Measurements from ENCODE around the gene TRIO.

Gene TRIO

DNA sequence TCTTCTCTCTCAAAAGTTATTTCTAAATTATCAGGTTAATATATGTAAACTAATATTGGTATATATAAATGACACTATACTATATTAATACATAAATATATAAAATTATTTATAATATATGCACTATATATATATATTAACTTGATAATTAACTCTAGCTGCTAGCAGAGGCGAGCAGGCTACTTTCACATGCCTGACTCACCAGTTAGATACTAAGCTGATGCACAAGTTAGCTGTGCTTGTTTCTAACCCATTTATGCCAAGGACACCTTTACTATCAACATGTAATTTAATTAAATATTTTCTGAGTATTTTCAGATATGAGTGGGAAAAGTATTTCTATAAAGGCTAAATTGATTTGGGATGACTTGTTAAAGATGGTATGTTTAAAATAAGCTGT lies 70.1 kb downstream of the TRIO start:
- H2AFZ ChIP-seq (ENCODE audit: low read depth, low read length, severe bottlenecking), result no peak overlapping the region
- peaks cover 38% of the 10 kb centered on the region for H4K20me1 ChIP-seq (ENCODE audit: low read depth, low read length)
- H3K9ac ChIP-seq (ENCODE audit: low read length), result no peak overlapping the region
- H3K4me2 ChIP-seq (ENCODE audit: low read depth, low read length, poor library complexity, severe bottlenecking), result no peak overlapping the region
- H3K27ac ChIP-seq (ENCODE audit: low read depth, low read length), result no peak overlapping the region
- H3K4me3 ChIP-seq (ENCODE audit: insufficient read depth, low read length, poor library complexity, severe bottlenecking), result no peak overlapping the region
- no peaks in the 10 kb centered on the region for H3K9me2 ChIP-seq (replicated peaks; ENCODE audit: insufficient read depth, low read length)
- no peaks in the 10 kb centered on the region; the same call in 1 of the 2 replicates for H3K79me2 ChIP-seq (ENCODE audit: insufficient read depth, low read length)
- no peaks in the 10 kb centered on the region for H3K9me3 ChIP-seq (ENCODE audit: insufficient read depth, low read length)
- no peaks in the 10 kb centered on the region for H3K36me3 ChIP-seq (ENCODE audit: low read length)
- TF ChIP-seq, protein P1, sequence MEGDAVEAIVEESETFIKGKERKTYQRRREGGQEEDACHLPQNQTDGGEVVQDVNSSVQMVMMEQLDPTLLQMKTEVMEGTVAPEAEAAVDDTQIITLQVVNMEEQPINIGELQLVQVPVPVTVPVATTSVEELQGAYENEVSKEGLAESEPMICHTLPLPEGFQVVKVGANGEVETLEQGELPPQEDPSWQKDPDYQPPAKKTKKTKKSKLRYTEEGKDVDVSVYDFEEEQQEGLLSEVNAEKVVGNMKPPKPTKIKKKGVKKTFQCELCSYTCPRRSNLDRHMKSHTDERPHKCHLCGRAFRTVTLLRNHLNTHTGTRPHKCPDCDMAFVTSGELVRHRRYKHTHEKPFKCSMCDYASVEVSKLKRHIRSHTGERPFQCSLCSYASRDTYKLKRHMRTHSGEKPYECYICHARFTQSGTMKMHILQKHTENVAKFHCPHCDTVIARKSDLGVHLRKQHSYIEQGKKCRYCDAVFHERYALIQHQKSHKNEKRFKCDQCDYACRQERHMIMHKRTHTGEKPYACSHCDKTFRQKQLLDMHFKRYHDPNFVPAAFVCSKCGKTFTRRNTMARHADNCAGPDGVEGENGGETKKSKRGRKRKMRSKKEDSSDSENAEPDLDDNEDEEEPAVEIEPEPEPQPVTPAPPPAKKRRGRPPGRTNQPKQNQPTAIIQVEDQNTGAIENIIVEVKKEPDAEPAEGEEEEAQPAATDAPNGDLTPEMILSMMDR (IDR thresholded peaks at IDR 0.05; ENCODE audit: insufficient read depth, low read length, poor library complexity, severe bottlenecking), result no peak
- no peak for TF ChIP-seq EZH2phosphoT487 (conservative IDR thresholded peaks at IDR 0.05; ENCODE audit: low read length)
- H3K27me3 ChIP-seq (ENCODE audit: low read length), result no peaks in the 10 kb centered on the region
- no peaks in the 10 kb centered on the region for H3F3A ChIP-seq (ENCODE audit: insufficient read depth)

DNA sequence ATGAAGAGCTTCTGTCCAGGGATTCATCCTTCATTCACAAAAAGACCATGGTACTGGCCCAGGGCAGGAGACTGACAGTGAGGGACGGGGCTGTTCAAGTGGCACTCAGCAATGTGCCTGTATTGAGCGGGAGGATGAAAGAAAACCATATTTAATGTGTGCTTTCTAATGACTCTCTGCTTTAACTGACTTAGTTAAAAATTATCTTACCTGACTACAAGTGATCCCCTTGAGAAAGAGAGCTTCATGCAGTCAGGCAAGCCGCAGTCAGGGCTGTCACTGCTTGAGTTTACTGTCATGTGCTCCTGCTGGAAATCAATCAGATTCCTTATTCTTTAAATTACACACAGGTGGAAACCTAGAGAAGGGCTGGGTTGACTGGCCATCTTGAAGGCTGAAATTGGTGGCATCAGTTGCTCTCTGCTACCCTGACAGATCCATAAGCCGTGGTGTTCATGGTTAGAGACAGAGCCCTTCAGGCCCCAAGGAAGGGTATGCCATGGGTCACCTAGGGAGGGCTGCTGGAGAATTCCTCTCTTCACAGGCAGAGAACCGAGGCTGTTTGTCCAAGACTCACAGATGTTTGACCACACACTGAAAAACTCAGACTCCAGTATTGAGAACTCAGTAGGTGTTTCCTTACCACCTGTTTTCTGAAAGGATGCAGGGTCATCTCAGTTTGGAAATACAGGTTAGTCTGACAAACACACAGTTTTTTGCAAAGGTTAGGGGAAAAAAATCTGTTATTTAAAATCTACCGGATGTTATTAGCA lies 70.9 kb downstream of the TRIO start:
- Histone ChIP-seq H3F3A (ENCODE audit: insufficient read depth) (no peaks in the 10 kb centered on the region), H3K9me3 (ENCODE audit: insufficient read depth, low read length) (no peaks in the 10 kb centered on the region), H3K9ac (ENCODE audit: low read length) (no peak overlapping the region), H4K20me1 (ENCODE audit: low read depth, low read length) (peaks cover 37% of the 10 kb centered on the region), H2AFZ (ENCODE audit: low read depth, low read length, severe bottlenecking) (no peak overlapping the region), H3K4me2 (ENCODE audit: low read depth, low read length, poor library complexity, severe bottlenecking) (no peak overlapping the region), H3K9me2 (replicated peaks; ENCODE audit: insufficient read depth, low read length) (no peaks in the 10 kb centered on the region), H3K4me3 (ENCODE audit: insufficient read depth, low read length, poor library complexity, severe bottlenecking) (no peak overlapping the region), H3K36me3 (ENCODE audit: low read length) (no peaks in the 10 kb centered on the region), H3K79me2 (ENCODE audit: insufficient read depth, low read length) (no peaks in the 10 kb centered on the region; the same call in 1 of the 2 replicates), H3K27me3 (ENCODE audit: low read length) (no peaks in the 10 kb centered on the region), H3K27ac (ENCODE audit: low read depth, low read length) (no peak overlapping the region)
- TF ChIP-seq EZH2phosphoT487 (conservative IDR thresholded peaks at IDR 0.05; ENCODE audit: low read length), result no peak
- TF ChIP-seq, protein P1 (IDR thresholded peaks at IDR 0.05; ENCODE audit: insufficient read depth, low read length, poor library complexity, severe bottlenecking), result no peak

DNA sequence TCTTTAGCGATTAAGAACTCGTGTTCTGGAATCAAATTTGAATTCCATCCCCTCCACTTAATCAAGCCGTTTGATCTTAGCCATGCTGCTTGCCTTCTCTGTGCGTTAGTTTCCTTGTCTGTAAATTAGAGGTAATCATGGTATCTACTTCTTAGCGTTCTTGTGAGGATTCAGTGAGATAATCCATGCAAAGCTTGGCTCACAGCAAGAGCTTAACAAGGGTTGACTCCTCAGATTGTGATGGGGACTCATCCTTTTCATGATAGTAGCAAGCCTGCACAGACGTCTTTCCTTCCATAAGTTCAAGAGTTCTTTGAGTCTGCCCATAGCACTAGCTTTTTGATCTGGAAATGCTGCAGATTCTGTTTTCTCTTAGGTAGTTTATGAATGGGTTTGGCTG lies 72.8 kb downstream of the TRIO start:
- Histone ChIP-seq H3K4me2 (ENCODE audit: low read depth, low read length, poor library complexity, severe bottlenecking) (no peak overlapping the region), H3K36me3 (ENCODE audit: low read length) (no peaks in the 10 kb centered on the region), H3K27me3 (ENCODE audit: low read length) (no peaks in the 10 kb centered on the region), H3K79me2 (ENCODE audit: insufficient read depth, low read length) (no peaks in the 10 kb centered on the region; the same call in 1 of the 2 replicates), H3K4me3 (ENCODE audit: insufficient read depth, low read length, poor library complexity, severe bottlenecking) (no peak overlapping the region), H4K20me1 (ENCODE audit: low read depth, low read length) (peaks cover 30% of the 10 kb centered on the region), H3K9ac (ENCODE audit: low read length) (no peak overlapping the region), H3K9me2 (replicated peaks; ENCODE audit: insufficient read depth, low read length) (no peaks in the 10 kb centered on the region), H3K27ac (ENCODE audit: low read depth, low read length) (no peak overlapping the region), H3K9me3 (ENCODE audit: insufficient read depth, low read length) (no peaks in the 10 kb centered on the region), H3F3A (ENCODE audit: insufficient read depth) (no peaks in the 10 kb centered on the region), H2AFZ (ENCODE audit: low read depth, low read length, severe bottlenecking) (no peak overlapping the region)
- TF ChIP-seq, protein P1 (IDR thresholded peaks at IDR 0.05; ENCODE audit: insufficient read depth, low read length, poor library complexity, severe bottlenecking), result no peak
- no peak for TF ChIP-seq EZH2phosphoT487 (conservative IDR thresholded peaks at IDR 0.05; ENCODE audit: low read length)
